K562 (cell line): ENCODE measurements around the gene AHNAK. TPM values are rescaled to one million over a fixed set of nuclear protein-coding genes. Genes with fewer than 3 reads are reported as not detected.
A peak's percentile ranks its signal among the peaks of the same experiment; 100 is the strongest.

Source experiments
- ARNT ChIP-seq, 2 experiments: fragments of 450-650 bp; IDR thresholded peaks; 2 replicates each; pipeline ENCODE4 v1.6.1; 2016; ENCODE audit warnings: mild to moderate bottlenecking in 1 of 2
- ATF7 ChIP-seq: fragments of 450-650 bp; IDR thresholded peaks from 2 replicates; pipeline ENCODE4 v1.7.1; 2014; ENCODE audit warnings: mild to moderate bottlenecking, moderate library complexity
- KDM2B ChIP-seq: fragments of 250-450 bp; sonication (Bioruptor Pico); IDR thresholded peaks from 2 replicates; pipeline ENCODE4 v1.8.0; 2021; ENCODE audit warnings: mild to moderate bottlenecking, moderate library complexity
- KDM5B ChIP-seq: fragments of 200-600 bp; sonication (generic); IDR thresholded peaks from 2 replicates; pipeline ENCODE4 v1.6.1; 2012; ENCODE audit warnings: low read depth, mild to moderate bottlenecking, moderate library complexity, low read length, control low read depth, inconsistent platforms; ENCODE audit not compliant: insufficient replicate concordance
- MYNN ChIP-seq, 2 experiments: sonication (generic); formaldehyde crosslinking in 1 of 2; IDR thresholded peaks; 2 replicates each; pipeline versions ENCODE4 v1.5.0 to v1.6.1; 2016 to 2020; ENCODE audit warnings: antibody characterized with exemption in 1 of 2, missing genetic modification reagents in 1 of 2
- NR2C2 ChIP-seq, 2 experiments: fragments of 200-800 bp in 1 of 2; sonication (Bioruptor generic) in 1 of 2; sonication (generic) in 1 of 2; formaldehyde crosslinking in 1 of 2; IDR thresholded peaks; 2 replicates each; pipeline versions ENCODE4 v1.6.1 to v1.8.0; 2016 to 2022; ENCODE audit warnings: mild to moderate bottlenecking in 1 of 2, missing compliant biosample characterization in 1 of 2, missing genetic modification characterization in 1 of 2, missing genetic modification reagents in 1 of 2
- RAD51 ChIP-seq: fragments of 450-650 bp; IDR thresholded peaks from 2 replicates; pipeline ENCODE4 v1.7.1; 2016; ENCODE audit warnings: low read depth, mild to moderate bottlenecking, borderline replicate concordance
- RBM39 ChIP-seq: fragments of 200-400 bp; formaldehyde crosslinking; optimal IDR thresholded peaks from 2 replicates; pipeline ENCODE3; 2018; ENCODE audit warnings: low read depth, low read length
- SMARCB1 ChIP-seq: IDR thresholded peaks from 2 replicates; pipeline ENCODE4 v1.6.1; 2011; ENCODE audit warnings: improper control_type of control experiment, low read depth; ENCODE audit not compliant: insufficient read length
- ZFP36 ChIP-seq: fragments of 150-350 bp; IDR thresholded peaks from 2 replicates; pipeline ENCODE4 v1.6.1; 2018; ENCODE audit warnings: low read length, low read depth; ENCODE audit not compliant: partially characterized antibody
- ZNF668 ChIP-seq: fragments of 250-450 bp; sonication (Bioruptor Pico); IDR thresholded peaks from 2 replicates; pipeline ENCODE4 v1.8.0; 2022; ENCODE audit warnings: mild to moderate bottlenecking, inconsistent platforms
- polyA plus RNA-seq, 8 experiments: library from polyadenylated mRNA; depleted of rRNA in 4 of 8; stranded (reverse) in 5 of 8; unstranded in 3 of 8; fragments of >200 nt; fragmentation: Nextera tagmentation in 2 of 8; fragmentation: Illumina TruSeq in 1 of 8; extraction: Ambion mirVana in 2 of 8; extraction: Trizol in 1 of 8; gene quantifications; 2 replicates each; pipeline versions ENCODE4 v1.2.1 to v1.2.3, GENCODE V29; 2011 to 2014; ENCODE audit warnings: inconsistent platforms in 1 of 8, missing spikeins in 1 of 8
- total RNA-seq, 7 experiments: library from RNA; depleted of rRNA in 6 of 7; stranded (reverse); fragments of >200 nt in 6 of 7; fragmentation: Illumina TruSeq in 2 of 7; extraction: Trizol in 2 of 7; gene quantifications; 2 replicates each; pipeline versions ENCODE4 v1.2.1 to v1.2.3, GENCODE V29; 2011 to 2021; ENCODE audit warnings: low replicate concordance in 1 of 7
- TF ChIP-seq, protein P1 (sequence below), 3 experiments: fragments of 200-800 bp in 1 of 3; sonication (Bioruptor generic) in 1 of 3; sonication (generic) in 1 of 3; formaldehyde crosslinking in 1 of 3; IDR thresholded peaks; 2 replicates each; pipeline versions ENCODE4 v1.6.1 to v1.8.0; 2016 to 2022; ENCODE audit warnings: mild to moderate bottlenecking in 2 of 3, missing compliant biosample characterization in 2 of 3, missing genetic modification characterization in 2 of 3, missing genetic modification reagents in 1 of 3
- TF ChIP-seq, protein P2 (sequence below): IDR thresholded peaks from 3 replicates; pipeline ENCODE4 v1.6.1; 2011; ENCODE audit warnings: borderline replicate concordance, mild to moderate bottlenecking, moderate library complexity; ENCODE audit not compliant: insufficient read length; ENCODE audit errors: extremely low read depth
- TF ChIP-seq, protein P3 (sequence below): fragments of 450-650 bp; conservative IDR thresholded peaks from 2 replicates; pipeline ENCODE4 v1.6.1; 2016; ENCODE audit warnings: missing genetic modification characterization, low read depth, mild to moderate bottlenecking, missing compliant biosample characterization, moderate library complexity
- TF ChIP-seq, protein P4 (sequence below): fragments of 250-450 bp; sonication (Bioruptor Pico); IDR thresholded peaks from 2 replicates; pipeline ENCODE4 v1.4.0; 2020

Gene AHNAK
- total and polyA plus RNA-seq, 9 of the 15 experiments (the other 6 are each of a cell fraction or from before 2014, with no cell fraction given), result 1.5 to 89.7 (median 45.0) TPM

DNA sequence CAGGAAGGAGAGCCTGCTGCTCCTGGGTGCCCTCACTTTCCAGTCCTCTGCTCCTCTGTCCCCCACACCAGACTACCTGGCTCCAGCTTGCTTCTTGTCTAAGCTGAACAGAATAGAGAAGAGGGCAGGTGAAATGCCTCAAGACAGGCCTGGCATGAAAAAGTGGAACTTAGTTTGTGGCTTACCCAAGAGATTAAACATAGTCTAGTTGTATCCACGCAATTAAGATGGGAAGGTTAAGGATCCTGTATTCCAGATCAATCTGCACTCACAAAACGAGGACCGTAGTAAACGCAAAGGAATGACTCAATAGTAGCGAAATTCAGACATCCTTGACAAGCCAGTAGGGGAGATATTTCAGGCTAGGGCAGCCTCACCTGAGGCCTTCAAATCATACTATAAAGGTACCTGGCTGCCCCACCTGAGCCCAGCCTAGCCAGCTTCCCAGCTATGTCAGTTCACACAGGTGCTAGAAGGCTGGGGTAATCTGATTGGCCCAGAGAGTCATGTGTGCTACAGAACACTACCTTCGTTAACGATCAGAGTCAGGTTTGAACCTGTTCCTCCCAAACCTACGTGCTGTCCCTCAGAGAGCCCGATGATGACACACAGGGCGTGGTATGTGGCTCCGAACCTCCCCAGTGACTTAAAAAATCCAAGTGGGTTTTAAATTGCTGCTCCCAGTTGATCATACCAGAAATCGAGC, 46.5 kb downstream of the AHNAK start (continued):
- TF ChIP-seq, protein P1, sequence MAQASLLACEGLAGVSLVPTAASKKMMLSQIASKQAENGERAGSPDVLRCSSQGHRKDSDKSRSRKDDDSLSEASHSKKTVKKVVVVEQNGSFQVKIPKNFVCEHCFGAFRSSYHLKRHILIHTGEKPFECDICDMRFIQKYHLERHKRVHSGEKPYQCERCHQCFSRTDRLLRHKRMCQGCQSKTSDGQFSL (CRISPR knock-in tag; IDR thresholded peaks at IDR 0.05), result no peak
- TF ChIP-seq, protein P1 (tag; IDR thresholded peaks at IDR 0.05), result no peak
- peak; percentile 41; the same call in 1 of the 2 replicates for TF ChIP-seq ATF7
- TF ChIP-seq, protein P2, sequence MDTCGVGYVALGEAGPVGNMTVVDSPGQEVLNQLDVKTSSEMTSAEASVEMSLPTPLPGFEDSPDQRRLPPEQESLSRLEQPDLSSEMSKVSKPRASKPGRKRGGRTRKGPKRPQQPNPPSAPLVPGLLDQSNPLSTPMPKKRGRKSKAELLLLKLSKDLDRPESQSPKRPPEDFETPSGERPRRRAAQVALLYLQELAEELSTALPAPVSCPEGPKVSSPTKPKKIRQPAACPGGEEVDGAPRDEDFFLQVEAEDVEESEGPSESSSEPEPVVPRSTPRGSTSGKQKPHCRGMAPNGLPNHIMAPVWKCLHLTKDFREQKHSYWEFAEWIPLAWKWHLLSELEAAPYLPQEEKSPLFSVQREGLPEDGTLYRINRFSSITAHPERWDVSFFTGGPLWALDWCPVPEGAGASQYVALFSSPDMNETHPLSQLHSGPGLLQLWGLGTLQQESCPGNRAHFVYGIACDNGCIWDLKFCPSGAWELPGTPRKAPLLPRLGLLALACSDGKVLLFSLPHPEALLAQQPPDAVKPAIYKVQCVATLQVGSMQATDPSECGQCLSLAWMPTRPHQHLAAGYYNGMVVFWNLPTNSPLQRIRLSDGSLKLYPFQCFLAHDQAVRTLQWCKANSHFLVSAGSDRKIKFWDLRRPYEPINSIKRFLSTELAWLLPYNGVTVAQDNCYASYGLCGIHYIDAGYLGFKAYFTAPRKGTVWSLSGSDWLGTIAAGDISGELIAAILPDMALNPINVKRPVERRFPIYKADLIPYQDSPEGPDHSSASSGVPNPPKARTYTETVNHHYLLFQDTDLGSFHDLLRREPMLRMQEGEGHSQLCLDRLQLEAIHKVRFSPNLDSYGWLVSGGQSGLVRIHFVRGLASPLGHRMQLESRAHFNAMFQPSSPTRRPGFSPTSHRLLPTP, result no peak
- no peak for TF ChIP-seq KDM2B (CRISPR knock-in tag)
- TF ChIP-seq RAD51, result peak; percentile 67
- TF ChIP-seq MYNN (IDR thresholded peaks at IDR 0.05), result no peak
- TF ChIP-seq MYNN (CRISPR knock-in tag; IDR thresholded peaks at IDR 0.05), result no peak
- TF ChIP-seq KDM5B, result peak; percentile 10
- TF ChIP-seq SMARCB1, result no peak
- no peak for TF ChIP-seq ZNF668 (CRISPR knock-in tag)
- TF ChIP-seq, protein P3, sequence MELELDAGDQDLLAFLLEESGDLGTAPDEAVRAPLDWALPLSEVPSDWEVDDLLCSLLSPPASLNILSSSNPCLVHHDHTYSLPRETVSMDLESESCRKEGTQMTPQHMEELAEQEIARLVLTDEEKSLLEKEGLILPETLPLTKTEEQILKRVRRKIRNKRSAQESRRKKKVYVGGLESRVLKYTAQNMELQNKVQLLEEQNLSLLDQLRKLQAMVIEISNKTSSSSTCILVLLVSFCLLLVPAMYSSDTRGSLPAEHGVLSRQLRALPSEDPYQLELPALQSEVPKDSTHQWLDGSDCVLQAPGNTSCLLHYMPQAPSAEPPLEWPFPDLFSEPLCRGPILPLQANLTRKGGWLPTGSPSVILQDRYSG (tag), result no peak
- no peak for TF ChIP-seq ARNT (IDR thresholded peaks at IDR 0.05)
- TF ChIP-seq ZFP36, result peak; percentile 8
- no peak for TF ChIP-seq RBM39
- TF ChIP-seq, protein P4, sequence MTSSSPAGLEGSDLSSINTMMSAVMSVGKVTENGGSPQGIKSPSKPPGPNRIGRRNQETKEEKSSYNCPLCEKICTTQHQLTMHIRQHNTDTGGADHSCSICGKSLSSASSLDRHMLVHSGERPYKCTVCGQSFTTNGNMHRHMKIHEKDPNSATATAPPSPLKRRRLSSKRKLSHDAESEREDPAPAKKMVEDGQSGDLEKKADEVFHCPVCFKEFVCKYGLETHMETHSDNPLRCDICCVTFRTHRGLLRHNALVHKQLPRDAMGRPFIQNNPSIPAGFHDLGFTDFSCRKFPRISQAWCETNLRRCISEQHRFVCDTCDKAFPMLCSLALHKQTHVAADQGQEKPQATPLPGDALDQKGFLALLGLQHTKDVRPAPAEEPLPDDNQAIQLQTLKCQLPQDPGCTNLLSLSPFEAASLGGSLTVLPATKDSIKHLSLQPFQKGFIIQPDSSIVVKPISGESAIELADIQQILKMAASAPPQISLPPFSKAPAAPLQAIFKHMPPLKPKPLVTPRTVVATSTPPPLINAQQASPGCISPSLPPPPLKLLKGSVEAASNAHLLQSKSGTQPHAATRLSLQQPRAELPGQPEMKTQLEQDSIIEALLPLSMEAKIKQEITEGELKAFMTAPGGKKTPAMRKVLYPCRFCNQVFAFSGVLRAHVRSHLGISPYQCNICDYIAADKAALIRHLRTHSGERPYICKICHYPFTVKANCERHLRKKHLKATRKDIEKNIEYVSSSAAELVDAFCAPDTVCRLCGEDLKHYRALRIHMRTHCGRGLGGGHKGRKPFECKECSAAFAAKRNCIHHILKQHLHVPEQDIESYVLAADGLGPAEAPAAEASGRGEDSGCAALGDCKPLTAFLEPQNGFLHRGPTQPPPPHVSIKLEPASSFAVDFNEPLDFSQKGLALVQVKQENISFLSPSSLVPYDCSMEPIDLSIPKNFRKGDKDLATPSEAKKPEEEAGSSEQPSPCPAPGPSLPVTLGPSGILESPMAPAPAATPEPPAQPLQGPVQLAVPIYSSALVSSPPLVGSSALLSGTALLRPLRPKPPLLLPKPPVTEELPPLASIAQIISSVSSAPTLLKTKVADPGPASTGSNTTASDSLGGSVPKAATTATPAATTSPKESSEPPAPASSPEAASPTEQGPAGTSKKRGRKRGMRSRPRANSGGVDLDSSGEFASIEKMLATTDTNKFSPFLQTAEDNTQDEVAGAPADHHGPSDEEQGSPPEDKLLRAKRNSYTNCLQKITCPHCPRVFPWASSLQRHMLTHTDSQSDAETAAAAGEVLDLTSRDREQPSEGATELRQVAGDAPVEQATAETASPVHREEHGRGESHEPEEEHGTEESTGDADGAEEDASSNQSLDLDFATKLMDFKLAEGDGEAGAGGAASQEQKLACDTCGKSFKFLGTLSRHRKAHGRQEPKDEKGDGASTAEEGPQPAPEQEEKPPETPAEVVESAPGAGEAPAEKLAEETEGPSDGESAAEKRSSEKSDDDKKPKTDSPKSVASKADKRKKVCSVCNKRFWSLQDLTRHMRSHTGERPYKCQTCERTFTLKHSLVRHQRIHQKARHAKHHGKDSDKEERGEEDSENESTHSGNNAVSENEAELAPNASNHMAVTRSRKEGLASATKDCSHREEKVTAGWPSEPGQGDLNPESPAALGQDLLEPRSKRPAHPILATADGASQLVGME (CRISPR knock-in tag), result no peak
- no peak for TF ChIP-seq NR2C2 (CRISPR knock-in tag; IDR thresholded peaks at IDR 0.05)
- TF ChIP-seq NR2C2 (tag; IDR thresholded peaks at IDR 0.05), result no peak
